K562 (cell line): ENCODE results near the gene DKK3. TPM values are rescaled to one million over a fixed set of nuclear protein-coding genes. Genes with fewer than 3 reads are reported as not detected.

ENCODE experiments used
- LCOR ChIP-seq: sonication (generic); formaldehyde crosslinking; IDR thresholded peaks from 2 replicates; pipeline ENCODE4 v1.8.0; 2022; ENCODE audit warnings: mild to moderate bottlenecking, missing genetic modification reagents
- MEF2D ChIP-seq: conservative IDR thresholded peaks from 2 replicates; pipeline ENCODE4 v1.6.1; 2016; ENCODE audit warnings: low read depth, missing genetic modification characterization, missing compliant biosample characterization
- NFIX ChIP-seq: fragments of 250-450 bp; sonication (Bioruptor Pico); IDR thresholded peaks from 2 replicates; pipeline ENCODE4 v1.4.0; 2020; ENCODE audit warnings: low read depth, mild to moderate bottlenecking, moderate library complexity
- NFRKB ChIP-seq: fragments of 450-650 bp; IDR thresholded peaks from 2 replicates; pipeline ENCODE4 v1.6.1; 2016; ENCODE audit warnings: low read depth
- POLR2B ChIP-seq: fragments of 450-650 bp; IDR thresholded peaks from 2 replicates; pipeline ENCODE4 v1.6.1; 2018; ENCODE audit warnings: low read depth; ENCODE audit not compliant: partially characterized antibody
- POLR2G ChIP-seq: fragments of 200-400 bp; formaldehyde crosslinking; IDR thresholded peaks from 2 replicates; pipeline ENCODE4 v1.6.1; 2017; ENCODE audit warnings: low read depth, mild to moderate bottlenecking, antibody characterized with exemption, low read length, moderate library complexity
- SREBF2 ChIP-seq: sonication (generic); formaldehyde crosslinking; IDR thresholded peaks from 2 replicates; pipeline ENCODE4 v1.4.0; 2020; ENCODE audit warnings: mild to moderate bottlenecking, missing genetic modification reagents
- TEAD2 ChIP-seq: fragments of 450-650 bp; IDR thresholded peaks from 2 replicates; pipeline ENCODE4 v1.6.1; 2016; ENCODE audit warnings: missing genetic modification characterization, control low read depth, missing compliant biosample characterization
- polyA plus RNA-seq, 8 experiments: library from polyadenylated mRNA; depleted of rRNA in 4 of 8; stranded (reverse) in 5 of 8; unstranded in 3 of 8; fragments of >200 nt; fragmentation: Nextera tagmentation in 2 of 8; fragmentation: Illumina TruSeq in 1 of 8; extraction: Ambion mirVana in 2 of 8; extraction: Trizol in 1 of 8; gene quantifications; 2 replicates each; pipeline versions ENCODE4 v1.2.1 to v1.2.3, GENCODE V29; 2011 to 2014; ENCODE audit warnings: inconsistent platforms in 1 of 8, missing spikeins in 1 of 8
- total RNA-seq, 7 experiments: library from RNA; depleted of rRNA in 6 of 7; stranded (reverse); fragments of >200 nt in 6 of 7; fragmentation: Illumina TruSeq in 2 of 7; extraction: Trizol in 2 of 7; gene quantifications; 2 replicates each; pipeline versions ENCODE4 v1.2.1 to v1.2.3, GENCODE V29; 2011 to 2021; ENCODE audit warnings: low replicate concordance in 1 of 7
- TF ChIP-seq, protein P1 (sequence below): fragments of 200-600 bp; sonication (generic); IDR thresholded peaks from one replicate; pipeline ENCODE4 v1.6.1; 2012; ENCODE audit warnings: mild to moderate bottlenecking, low read depth, low read length, inconsistent platforms
- TF ChIP-seq, protein P2 (sequence below): fragments of 250-450 bp; sonication (Bioruptor Pico); IDR thresholded peaks from 2 replicates; pipeline ENCODE4 v1.8.0; 2022; ENCODE audit warnings: moderate library complexity, mild to moderate bottlenecking, inconsistent platforms
- TF ChIP-seq, protein P3 (sequence below): fragments of 250-450 bp; sonication (Bioruptor Pico); IDR thresholded peaks from 2 replicates; pipeline ENCODE4 v1.5.0; 2022; ENCODE audit warnings: mild to moderate bottlenecking

The DKK3 gene
- total and polyA plus RNA-seq, 9 of the 15 experiments (the other 6 are each of a cell fraction or from before 2014, with no cell fraction given): 0.14 to 0.85 (median 0.38) TPM; not detected in 6

DNA sequence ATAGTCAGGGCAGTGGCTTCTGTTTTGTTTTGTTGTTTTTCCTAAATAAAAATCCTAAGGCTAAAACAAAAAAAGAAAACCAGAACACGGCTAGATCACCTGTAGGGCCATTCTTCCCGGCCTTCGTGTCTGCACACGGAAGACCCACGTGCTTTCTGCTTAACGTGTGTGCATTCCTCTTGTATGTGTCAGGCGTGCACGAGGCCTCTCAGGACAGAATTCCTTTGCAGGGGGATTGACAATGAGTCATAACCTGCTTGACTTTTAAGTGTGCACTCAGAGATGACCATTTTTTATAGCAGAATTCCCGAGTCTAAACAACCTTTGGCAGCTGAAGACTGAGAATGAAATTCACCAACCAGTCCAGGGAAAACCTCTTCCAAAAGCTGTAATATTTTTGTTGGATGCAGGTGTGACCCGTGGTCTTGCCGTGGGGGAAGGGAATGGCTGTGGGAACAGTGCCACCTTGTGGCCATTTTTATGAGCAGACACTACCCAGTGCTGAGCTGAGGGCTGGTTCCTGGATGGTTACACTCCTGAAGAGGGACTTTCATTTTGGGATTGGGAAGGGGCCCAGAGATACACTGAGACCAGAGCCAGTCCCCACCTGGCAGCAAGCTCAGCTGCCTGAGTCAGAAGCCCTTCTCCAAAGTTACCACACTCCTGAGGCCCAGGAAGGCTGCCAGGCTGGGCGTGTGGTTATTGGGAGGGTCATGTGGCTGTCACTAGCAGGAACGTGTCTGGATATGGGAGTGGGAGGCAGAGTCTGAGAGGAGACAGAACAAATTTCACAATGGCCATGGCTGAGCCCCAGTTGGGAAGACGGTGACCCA lies 35.7 kb upstream of the DKK3 start (continued):
- TF ChIP-seq, protein P1, sequence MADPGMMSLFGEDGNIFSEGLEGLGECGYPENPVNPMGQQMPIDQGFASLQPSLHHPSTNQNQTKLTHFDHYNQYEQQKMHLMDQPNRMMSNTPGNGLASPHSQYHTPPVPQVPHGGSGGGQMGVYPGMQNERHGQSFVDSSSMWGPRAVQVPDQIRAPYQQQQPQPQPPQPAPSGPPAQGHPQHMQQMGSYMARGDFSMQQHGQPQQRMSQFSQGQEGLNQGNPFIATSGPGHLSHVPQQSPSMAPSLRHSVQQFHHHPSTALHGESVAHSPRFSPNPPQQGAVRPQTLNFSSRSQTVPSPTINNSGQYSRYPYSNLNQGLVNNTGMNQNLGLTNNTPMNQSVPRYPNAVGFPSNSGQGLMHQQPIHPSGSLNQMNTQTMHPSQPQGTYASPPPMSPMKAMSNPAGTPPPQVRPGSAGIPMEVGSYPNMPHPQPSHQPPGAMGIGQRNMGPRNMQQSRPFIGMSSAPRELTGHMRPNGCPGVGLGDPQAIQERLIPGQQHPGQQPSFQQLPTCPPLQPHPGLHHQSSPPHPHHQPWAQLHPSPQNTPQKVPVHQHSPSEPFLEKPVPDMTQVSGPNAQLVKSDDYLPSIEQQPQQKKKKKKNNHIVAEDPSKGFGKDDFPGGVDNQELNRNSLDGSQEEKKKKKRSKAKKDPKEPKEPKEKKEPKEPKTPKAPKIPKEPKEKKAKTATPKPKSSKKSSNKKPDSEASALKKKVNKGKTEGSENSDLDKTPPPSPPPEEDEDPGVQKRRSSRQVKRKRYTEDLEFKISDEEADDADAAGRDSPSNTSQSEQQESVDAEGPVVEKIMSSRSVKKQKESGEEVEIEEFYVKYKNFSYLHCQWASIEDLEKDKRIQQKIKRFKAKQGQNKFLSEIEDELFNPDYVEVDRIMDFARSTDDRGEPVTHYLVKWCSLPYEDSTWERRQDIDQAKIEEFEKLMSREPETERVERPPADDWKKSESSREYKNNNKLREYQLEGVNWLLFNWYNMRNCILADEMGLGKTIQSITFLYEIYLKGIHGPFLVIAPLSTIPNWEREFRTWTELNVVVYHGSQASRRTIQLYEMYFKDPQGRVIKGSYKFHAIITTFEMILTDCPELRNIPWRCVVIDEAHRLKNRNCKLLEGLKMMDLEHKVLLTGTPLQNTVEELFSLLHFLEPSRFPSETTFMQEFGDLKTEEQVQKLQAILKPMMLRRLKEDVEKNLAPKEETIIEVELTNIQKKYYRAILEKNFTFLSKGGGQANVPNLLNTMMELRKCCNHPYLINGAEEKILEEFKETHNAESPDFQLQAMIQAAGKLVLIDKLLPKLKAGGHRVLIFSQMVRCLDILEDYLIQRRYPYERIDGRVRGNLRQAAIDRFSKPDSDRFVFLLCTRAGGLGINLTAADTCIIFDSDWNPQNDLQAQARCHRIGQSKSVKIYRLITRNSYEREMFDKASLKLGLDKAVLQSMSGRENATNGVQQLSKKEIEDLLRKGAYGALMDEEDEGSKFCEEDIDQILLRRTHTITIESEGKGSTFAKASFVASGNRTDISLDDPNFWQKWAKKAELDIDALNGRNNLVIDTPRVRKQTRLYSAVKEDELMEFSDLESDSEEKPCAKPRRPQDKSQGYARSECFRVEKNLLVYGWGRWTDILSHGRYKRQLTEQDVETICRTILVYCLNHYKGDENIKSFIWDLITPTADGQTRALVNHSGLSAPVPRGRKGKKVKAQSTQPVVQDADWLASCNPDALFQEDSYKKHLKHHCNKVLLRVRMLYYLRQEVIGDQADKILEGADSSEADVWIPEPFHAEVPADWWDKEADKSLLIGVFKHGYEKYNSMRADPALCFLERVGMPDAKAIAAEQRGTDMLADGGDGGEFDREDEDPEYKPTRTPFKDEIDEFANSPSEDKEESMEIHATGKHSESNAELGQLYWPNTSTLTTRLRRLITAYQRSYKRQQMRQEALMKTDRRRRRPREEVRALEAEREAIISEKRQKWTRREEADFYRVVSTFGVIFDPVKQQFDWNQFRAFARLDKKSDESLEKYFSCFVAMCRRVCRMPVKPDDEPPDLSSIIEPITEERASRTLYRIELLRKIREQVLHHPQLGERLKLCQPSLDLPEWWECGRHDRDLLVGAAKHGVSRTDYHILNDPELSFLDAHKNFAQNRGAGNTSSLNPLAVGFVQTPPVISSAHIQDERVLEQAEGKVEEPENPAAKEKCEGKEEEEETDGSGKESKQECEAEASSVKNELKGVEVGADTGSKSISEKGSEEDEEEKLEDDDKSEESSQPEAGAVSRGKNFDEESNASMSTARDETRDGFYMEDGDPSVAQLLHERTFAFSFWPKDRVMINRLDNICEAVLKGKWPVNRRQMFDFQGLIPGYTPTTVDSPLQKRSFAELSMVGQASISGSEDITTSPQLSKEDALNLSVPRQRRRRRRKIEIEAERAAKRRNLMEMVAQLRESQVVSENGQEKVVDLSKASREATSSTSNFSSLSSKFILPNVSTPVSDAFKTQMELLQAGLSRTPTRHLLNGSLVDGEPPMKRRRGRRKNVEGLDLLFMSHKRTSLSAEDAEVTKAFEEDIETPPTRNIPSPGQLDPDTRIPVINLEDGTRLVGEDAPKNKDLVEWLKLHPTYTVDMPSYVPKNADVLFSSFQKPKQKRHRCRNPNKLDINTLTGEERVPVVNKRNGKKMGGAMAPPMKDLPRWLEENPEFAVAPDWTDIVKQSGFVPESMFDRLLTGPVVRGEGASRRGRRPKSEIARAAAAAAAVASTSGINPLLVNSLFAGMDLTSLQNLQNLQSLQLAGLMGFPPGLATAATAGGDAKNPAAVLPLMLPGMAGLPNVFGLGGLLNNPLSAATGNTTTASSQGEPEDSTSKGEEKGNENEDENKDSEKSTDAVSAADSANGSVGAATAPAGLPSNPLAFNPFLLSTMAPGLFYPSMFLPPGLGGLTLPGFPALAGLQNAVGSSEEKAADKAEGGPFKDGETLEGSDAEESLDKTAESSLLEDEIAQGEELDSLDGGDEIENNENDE: no peak
- no peak for TF ChIP-seq POLR2G
- TF ChIP-seq MEF2D: no peak
- no peak for TF ChIP-seq TEAD2 (tag)
- TF ChIP-seq, protein P2, sequence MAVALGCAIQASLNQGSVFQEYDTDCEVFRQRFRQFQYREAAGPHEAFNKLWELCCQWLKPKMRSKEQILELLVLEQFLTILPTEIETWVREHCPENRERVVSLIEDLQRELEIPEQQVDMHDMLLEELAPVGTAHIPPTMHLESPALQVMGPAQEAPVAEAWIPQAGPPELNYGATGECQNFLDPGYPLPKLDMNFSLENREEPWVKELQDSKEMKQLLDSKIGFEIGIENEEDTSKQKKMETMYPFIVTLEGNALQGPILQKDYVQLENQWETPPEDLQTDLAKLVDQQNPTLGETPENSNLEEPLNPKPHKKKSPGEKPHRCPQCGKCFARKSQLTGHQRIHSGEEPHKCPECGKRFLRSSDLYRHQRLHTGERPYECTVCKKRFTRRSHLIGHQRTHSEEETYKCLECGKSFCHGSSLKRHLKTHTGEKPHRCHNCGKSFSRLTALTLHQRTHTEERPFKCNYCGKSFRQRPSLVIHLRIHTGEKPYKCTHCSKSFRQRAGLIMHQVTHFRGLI (CRISPR knock-in tag): no peak
- no peak for TF ChIP-seq SREBF2 (CRISPR knock-in tag)
- TF ChIP-seq NFIX (CRISPR knock-in tag): no peak
- TF ChIP-seq LCOR (CRISPR knock-in tag): peak; percentile 55; the same call in 1 of the 2 replicates
- TF ChIP-seq POLR2B: no peak
- TF ChIP-seq NFRKB: no peak
- TF ChIP-seq, protein P3, sequence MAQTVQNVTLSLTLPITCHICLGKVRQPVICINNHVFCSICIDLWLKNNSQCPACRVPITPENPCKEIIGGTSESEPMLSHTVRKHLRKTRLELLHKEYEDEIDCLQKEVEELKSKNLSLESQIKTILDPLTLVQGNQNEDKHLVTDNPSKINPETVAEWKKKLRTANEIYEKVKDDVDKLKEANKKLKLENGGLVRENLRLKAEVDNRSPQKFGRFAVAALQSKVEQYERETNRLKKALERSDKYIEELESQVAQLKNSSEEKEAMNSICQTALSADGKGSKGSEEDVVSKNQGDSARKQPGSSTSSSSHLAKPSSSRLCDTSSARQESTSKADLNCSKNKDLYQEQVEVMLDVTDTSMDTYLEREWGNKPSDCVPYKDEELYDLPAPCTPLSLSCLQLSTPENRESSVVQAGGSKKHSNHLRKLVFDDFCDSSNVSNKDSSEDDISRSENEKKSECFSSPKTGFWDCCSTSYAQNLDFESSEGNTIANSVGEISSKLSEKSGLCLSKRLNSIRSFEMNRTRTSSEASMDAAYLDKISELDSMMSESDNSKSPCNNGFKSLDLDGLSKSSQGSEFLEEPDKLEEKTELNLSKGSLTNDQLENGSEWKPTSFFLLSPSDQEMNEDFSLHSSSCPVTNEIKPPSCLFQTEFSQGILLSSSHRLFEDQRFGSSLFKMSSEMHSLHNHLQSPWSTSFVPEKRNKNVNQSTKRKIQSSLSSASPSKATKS (CRISPR knock-in tag): no peak
